ENCODE measurements around the gene GNB1. TPM values are rescaled to one million over a fixed set of nuclear protein-coding genes. Genes with fewer than 3 reads are reported as not detected.

The GNB1 gene
- total and polyA plus RNA-seq, 9 of the 15 experiments (the other 6 are each of a cell fraction or from before 2014, with no cell fraction given), result 34.3 to 388 (median 114) TPM

DNA sequence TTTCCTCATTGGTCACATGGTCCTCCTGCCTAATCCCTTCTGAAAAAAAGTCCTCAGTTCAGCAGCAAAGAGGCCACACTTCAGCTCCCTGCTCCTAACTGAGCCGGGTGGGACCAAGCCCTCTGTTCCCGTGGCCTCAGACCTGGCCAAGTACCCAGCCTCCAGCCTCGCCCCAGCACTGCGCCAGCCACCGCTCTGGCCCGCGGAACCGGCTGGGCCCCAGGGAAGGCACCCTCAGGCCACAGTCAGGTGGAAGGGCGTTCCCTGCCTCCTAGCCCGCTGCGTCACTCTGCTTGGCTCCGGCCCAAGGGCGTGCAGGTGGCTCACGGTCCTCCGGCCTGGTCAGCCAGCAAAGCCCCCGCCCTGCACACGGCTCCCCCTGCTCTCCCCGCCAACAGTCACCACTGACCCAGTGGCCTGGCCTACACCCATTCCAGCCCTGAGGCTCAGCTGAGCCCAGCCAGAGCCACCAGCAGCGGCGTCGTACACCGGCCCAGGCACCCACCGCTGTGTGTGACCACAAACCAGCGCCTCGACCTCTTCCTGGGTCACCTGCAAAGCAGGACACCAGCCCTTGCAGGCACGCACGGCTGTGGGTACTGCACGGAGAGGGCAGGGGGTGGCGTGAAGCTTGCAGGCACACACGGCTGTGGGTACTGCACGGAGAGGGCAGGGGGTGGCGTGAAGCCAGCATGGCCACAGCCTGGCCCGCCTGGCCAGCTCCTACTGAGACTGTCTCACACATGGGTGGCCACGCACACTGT lies 132.0 kb downstream of the GNB1 start (continued):
- TF ChIP-seq, protein P1, sequence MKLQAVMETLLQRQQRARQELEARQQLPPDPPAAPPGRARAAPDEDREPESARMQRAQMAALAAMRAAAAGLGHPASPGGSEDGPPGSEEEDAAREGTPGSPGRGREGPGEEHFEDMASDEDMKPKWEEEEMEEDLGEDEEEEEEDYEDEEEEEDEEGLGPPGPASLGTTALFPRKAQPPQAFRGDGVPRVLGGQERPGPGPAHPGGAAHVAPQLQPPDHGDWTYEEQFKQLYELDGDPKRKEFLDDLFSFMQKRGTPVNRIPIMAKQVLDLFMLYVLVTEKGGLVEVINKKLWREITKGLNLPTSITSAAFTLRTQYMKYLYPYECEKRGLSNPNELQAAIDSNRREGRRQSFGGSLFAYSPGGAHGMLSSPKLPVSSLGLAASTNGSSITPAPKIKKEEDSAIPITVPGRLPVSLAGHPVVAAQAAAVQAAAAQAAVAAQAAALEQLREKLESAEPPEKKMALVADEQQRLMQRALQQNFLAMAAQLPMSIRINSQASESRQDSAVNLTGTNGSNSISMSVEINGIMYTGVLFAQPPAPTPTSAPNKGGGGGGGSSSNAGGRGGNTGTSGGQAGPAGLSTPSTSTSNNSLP (IDR thresholded peaks at IDR 0.05; ENCODE audit: borderline replicate concordance, low read depth, low read length), result no peak
- TF ChIP-seq, protein P2, sequence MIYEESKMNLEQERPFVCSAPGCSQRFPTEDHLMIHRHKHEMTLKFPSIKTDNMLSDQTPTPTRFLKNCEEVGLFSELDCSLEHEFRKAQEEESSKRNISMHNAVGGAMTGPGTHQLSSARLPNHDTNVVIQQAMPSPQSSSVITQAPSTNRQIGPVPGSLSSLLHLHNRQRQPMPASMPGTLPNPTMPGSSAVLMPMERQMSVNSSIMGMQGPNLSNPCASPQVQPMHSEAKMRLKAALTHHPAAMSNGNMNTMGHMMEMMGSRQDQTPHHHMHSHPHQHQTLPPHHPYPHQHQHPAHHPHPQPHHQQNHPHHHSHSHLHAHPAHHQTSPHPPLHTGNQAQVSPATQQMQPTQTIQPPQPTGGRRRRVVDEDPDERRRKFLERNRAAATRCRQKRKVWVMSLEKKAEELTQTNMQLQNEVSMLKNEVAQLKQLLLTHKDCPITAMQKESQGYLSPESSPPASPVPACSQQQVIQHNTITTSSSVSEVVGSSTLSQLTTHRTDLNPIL (CRISPR knock-in tag; IDR thresholded peaks at IDR 0.05), result no peak
- TF ChIP-seq ZNF830 (CRISPR knock-in tag; IDR thresholded peaks at IDR 0.05) (no peak), ZFP1 (CRISPR knock-in tag; IDR thresholded peaks at IDR 0.05) (no peak)
- TF ChIP-seq, protein P3, sequence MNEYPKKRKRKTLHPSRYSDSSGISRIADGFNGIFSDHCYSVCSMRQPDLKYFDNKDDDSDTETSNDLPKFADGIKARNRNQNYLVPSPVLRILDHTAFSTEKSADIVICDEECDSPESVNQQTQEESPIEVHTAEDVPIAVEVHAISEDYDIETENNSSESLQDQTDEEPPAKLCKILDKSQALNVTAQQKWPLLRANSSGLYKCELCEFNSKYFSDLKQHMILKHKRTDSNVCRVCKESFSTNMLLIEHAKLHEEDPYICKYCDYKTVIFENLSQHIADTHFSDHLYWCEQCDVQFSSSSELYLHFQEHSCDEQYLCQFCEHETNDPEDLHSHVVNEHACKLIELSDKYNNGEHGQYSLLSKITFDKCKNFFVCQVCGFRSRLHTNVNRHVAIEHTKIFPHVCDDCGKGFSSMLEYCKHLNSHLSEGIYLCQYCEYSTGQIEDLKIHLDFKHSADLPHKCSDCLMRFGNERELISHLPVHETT (CRISPR knock-in tag; conservative IDR thresholded peaks at IDR 0.05 in 1 of 2, IDR thresholded peaks at IDR 0.05 in 1 of 2), result peak in 1 of 2 experiments; percentile 62; a peak in 1 of 4 replicates
- TF ChIP-seq, protein P4, sequence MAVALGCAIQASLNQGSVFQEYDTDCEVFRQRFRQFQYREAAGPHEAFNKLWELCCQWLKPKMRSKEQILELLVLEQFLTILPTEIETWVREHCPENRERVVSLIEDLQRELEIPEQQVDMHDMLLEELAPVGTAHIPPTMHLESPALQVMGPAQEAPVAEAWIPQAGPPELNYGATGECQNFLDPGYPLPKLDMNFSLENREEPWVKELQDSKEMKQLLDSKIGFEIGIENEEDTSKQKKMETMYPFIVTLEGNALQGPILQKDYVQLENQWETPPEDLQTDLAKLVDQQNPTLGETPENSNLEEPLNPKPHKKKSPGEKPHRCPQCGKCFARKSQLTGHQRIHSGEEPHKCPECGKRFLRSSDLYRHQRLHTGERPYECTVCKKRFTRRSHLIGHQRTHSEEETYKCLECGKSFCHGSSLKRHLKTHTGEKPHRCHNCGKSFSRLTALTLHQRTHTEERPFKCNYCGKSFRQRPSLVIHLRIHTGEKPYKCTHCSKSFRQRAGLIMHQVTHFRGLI (CRISPR knock-in tag; IDR thresholded peaks at IDR 0.05), result no peak
- TF ChIP-seq, protein P5, sequence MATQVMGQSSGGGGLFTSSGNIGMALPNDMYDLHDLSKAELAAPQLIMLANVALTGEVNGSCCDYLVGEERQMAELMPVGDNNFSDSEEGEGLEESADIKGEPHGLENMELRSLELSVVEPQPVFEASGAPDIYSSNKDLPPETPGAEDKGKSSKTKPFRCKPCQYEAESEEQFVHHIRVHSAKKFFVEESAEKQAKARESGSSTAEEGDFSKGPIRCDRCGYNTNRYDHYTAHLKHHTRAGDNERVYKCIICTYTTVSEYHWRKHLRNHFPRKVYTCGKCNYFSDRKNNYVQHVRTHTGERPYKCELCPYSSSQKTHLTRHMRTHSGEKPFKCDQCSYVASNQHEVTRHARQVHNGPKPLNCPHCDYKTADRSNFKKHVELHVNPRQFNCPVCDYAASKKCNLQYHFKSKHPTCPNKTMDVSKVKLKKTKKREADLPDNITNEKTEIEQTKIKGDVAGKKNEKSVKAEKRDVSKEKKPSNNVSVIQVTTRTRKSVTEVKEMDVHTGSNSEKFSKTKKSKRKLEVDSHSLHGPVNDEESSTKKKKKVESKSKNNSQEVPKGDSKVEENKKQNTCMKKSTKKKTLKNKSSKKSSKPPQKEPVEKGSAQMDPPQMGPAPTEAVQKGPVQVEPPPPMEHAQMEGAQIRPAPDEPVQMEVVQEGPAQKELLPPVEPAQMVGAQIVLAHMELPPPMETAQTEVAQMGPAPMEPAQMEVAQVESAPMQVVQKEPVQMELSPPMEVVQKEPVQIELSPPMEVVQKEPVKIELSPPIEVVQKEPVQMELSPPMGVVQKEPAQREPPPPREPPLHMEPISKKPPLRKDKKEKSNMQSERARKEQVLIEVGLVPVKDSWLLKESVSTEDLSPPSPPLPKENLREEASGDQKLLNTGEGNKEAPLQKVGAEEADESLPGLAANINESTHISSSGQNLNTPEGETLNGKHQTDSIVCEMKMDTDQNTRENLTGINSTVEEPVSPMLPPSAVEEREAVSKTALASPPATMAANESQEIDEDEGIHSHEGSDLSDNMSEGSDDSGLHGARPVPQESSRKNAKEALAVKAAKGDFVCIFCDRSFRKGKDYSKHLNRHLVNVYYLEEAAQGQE (IDR thresholded peaks at IDR 0.05; ENCODE audit: borderline replicate concordance), result peak; percentile 35; the same call in 1 of the 2 replicates
- TF ChIP-seq, protein P5 (CRISPR knock-in tag; IDR thresholded peaks at IDR 0.05; ENCODE audit: low read depth), result 0 out of 2 replicates have a peak, but pooled peaks have one; percentile 13
